BJ (cell line): ENCODE measurements around the gene EFCAB6. TPM values are rescaled to one million over a fixed set of nuclear protein-coding genes. Genes with fewer than 3 reads are reported as not detected.

Source experiments
- CTCF ChIA-PET: fragments of 350-600 bp; formaldehyde crosslinking; extraction: SDS; loops from one replicate; lab custom pipeline; 2021; ENCODE audit warnings: antibody characterized with exemption, inconsistent platforms; lab: Yijun Ruan, JAX
- POLR2A ChIA-PET: fragments of 300-600 bp; sonication (Branson Sonifier 250); formaldehyde crosslinking; extraction: SDS; loops from one replicate; lab custom pipeline; 2021; ENCODE audit warnings: antibody characterized with exemption; lab: Charles Lee
- DNase-seq: peaks from one replicate; pipeline ENCODE4 v3.0.0-alpha.2; 2011; ENCODE audit warnings: low read depth
- H3K27me3 ChIP-seq: 2 replicates; pipeline ENCODE4 v1.6.0; 2011; ENCODE audit warnings: low read length; ENCODE audit not compliant: control insufficient read depth, insufficient read depth
- H3K36me3 ChIP-seq: 2 replicates; pipeline ENCODE4 v1.5.1; 2011; ENCODE audit warnings: low read length; ENCODE audit not compliant: control insufficient read depth, insufficient read depth
- H3K4me3 ChIP-seq: 2 replicates; pipeline ENCODE4 v1.5.1; 2011; ENCODE audit warnings: low read depth, mild to moderate bottlenecking, control low read depth, low read length
- polyA plus RNA-seq: library from polyadenylated mRNA; depleted of rRNA; stranded (reverse); fragments of >200 nt; gene quantifications from 2 replicates; pipeline ENCODE4 v1.2.3, GENCODE V29; 2011
- TF ChIP-seq, protein P1 (sequence below): IDR thresholded peaks from 2 replicates; pipeline ENCODE4 v1.5.1; 2011; ENCODE audit warnings: low read depth, mild to moderate bottlenecking, control low read depth, inconsistent platforms, low read length, moderate library complexity; ENCODE audit not compliant: insufficient read depth

Gene EFCAB6
- polyA plus RNA-seq, 1 experiment, result 0.75 TPM

DNA sequence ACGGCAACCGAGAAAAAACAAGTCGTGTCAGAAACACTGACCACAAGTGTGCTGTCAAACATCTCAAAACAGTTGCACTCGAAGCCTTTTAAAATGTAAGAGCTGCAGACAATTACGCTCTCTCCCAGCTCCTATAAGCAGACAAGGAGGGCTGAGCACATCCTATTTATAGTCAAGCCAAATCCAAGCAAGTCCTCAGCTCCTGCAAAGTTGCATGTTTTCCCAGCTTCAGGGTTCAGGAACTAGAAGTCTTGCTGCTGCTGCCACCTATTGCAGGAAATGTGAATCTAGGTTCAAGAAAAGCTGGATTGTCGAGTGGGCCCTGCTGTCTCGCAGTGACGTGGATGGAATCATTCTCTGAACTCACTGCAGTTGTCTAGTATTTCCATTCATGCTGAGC is 15.5 kb downstream of the EFCAB6 start:
- Histone ChIP-seq H3K27me3 (no peaks in the 10 kb centered on the region), H3K4me3 (no peak overlapping the region), H3K36me3 (no peaks in the 10 kb centered on the region)
- ChIA-PET CTCF (interaction anchor here (0.9 to 4.3 kb wide), 15 partner anchors 10 to 522 kb away, joined by 3 to 34 read pairs (median 3); partner anchors contain the start of gene EFCAB6), POLR2A (no interaction called here)
- TF ChIP-seq, protein P1, sequence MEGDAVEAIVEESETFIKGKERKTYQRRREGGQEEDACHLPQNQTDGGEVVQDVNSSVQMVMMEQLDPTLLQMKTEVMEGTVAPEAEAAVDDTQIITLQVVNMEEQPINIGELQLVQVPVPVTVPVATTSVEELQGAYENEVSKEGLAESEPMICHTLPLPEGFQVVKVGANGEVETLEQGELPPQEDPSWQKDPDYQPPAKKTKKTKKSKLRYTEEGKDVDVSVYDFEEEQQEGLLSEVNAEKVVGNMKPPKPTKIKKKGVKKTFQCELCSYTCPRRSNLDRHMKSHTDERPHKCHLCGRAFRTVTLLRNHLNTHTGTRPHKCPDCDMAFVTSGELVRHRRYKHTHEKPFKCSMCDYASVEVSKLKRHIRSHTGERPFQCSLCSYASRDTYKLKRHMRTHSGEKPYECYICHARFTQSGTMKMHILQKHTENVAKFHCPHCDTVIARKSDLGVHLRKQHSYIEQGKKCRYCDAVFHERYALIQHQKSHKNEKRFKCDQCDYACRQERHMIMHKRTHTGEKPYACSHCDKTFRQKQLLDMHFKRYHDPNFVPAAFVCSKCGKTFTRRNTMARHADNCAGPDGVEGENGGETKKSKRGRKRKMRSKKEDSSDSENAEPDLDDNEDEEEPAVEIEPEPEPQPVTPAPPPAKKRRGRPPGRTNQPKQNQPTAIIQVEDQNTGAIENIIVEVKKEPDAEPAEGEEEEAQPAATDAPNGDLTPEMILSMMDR, result peak; percentile 58
- no peak for DNase-seq

- CTCF ChIA-PET, result interaction anchor here (1.6 to 4.3 kb wide), 3 partner anchors 13 to 408 kb away, joined by 3 to 34 read pairs (median 7); no protein-coding TSS in a partner anchor
- no peak for DNase-seq
- POLR2A ChIA-PET, result no interaction called here
- Histone ChIP-seq H3K27me3 (no peaks in the 10 kb centered on the region), H3K36me3 (no peaks in the 10 kb centered on the region), H3K4me3 (no peak overlapping the region)
- TF ChIP-seq, protein P1, result no peak
Measured at GRCh38 chr22:43795320-43795719, 16.8 kb downstream of the EFCAB6 start.

GRCh38 chr22:43792905-43793304 is 19.2 kb downstream of the EFCAB6 start:
- ChIA-PET POLR2A (no interaction called here), CTCF (no interaction called here)
- Histone ChIP-seq H3K36me3 (no peaks in the 10 kb centered on the region), H3K27me3 (no peaks in the 10 kb centered on the region), H3K4me3 (no peak overlapping the region)
- TF ChIP-seq, protein P1, result no peak
- DNase-seq, result no peak

- CTCF ChIA-PET, result interaction anchor here (0.8 to 1.4 kb wide), 2 partner anchors 37 to 157 kb away, joined by 3 read pairs; no protein-coding TSS in a partner anchor
- no peaks in the 10 kb centered on the region for H3K27me3 ChIP-seq
- H3K36me3 ChIP-seq, result no peaks in the 10 kb centered on the region
- peak; percentile 98 for DNase-seq
- TF ChIP-seq, protein P1, result no peak
- no peak overlapping the region for H3K4me3 ChIP-seq
- POLR2A ChIA-PET, result interaction anchor here (0.6 kb wide), 1 partner anchor 20 kb away, joined by 4 read pairs; no protein-coding TSS in a partner anchor
Measured at GRCh38 chr22:43789452-43789851, 22.7 kb downstream of the EFCAB6 start.

DNA sequence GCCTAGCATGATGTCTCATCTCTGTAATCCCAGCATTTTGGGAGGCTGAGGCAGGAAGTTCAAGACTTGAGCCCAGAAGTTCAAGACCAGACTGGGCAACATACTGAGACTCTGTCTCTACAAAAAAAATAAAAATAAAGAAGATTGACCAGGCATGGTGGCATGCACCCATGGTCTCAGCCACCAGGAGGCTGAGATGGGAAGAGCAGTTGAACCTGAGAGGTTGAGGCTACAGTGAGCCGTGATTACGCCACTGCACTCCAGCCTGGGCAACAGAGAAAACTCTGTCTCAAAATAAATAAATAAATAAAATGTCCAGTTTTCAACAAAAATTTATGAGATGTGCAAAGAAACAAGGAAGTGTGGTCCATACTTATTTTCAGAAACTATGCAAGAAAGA is 28.3 kb downstream of the EFCAB6 start:
- H3K27me3 ChIP-seq, result no peaks in the 10 kb centered on the region
- no peak for DNase-seq
- ChIA-PET POLR2A (interaction anchor here (0.6 kb wide), 1 partner anchor 77 kb away, joined by 3 read pairs; no protein-coding TSS in a partner anchor), CTCF (interaction anchor here (0.7 to 0.8 kb wide), 2 partner anchors 15 to 19 kb away, joined by 3 read pairs; no protein-coding TSS in a partner anchor)
- TF ChIP-seq, protein P1, result 0 out of 2 replicates have a peak, but pooled peaks have one; percentile 11
- no peak overlapping the region for H3K4me3 ChIP-seq
- H3K36me3 ChIP-seq, result no peaks in the 10 kb centered on the region
